Panc1 (cell line): ENCODE measurements around the gene CDC42EP4. TPM values are rescaled to one million over a fixed set of nuclear protein-coding genes. Genes with fewer than 3 reads are reported as not detected.

Experiments
- ATAC-seq: fragments of 200-7000 bp; cut with Tn5 transposase; 2 replicates; pipeline ENCODE4 v1.9.1; 2020; ENCODE audit warnings: mild to moderate bottlenecking, moderate library complexity
- BruUV-seq: library from RNA; stranded (reverse); fragments of 400-500 nt; replicated peaks from 2 replicates; lab custom pipeline; 2021; lab: Mats Ljungman, UMichigan
- CTCF ChIA-PET: fragments of 300-600 bp; sonication (Branson Sonifier 250); formaldehyde crosslinking; loops from one replicate; lab custom pipeline; 2022; ENCODE audit warnings: antibody characterized with exemption; lab: Charles Lee
- POLR2A ChIA-PET: fragments of 300-600 bp; sonication (Branson Sonifier 250); formaldehyde crosslinking; loops from one replicate; lab custom pipeline; 2022; ENCODE audit warnings: antibody characterized with exemption; lab: Charles Lee
- DNase-seq: peaks from one replicate; pipeline ENCODE4 v3.0.0-alpha.2; 2010; ENCODE audit warnings: low read depth, low spot score
- H3K27ac ChIP-seq: 2 replicates; pipeline ENCODE4 v1.5.1; 2011; ENCODE audit warnings: mild to moderate bottlenecking, low read length, inconsistent platforms
- H3K27me3 ChIP-seq: fragments of 200-500 bp; sonication (Bioruptor generic); 2 replicates; pipeline ENCODE4 v1.6.0; 2014; ENCODE audit warnings: low read length, inconsistent platforms; ENCODE audit not compliant: control insufficient read depth, insufficient read depth
- H3K36me3 ChIP-seq: fragments of 200-500 bp; sonication (Bioruptor generic); 2 replicates; pipeline ENCODE4 v1.5.1; 2014; ENCODE audit warnings: inconsistent platforms, mild to moderate bottlenecking, low read length, moderate library complexity; ENCODE audit not compliant: control insufficient read depth, insufficient read depth
- H3K4me1 ChIP-seq: 2 replicates; pipeline ENCODE4 v1.5.1; 2011; ENCODE audit warnings: inconsistent platforms, mild to moderate bottlenecking, low read length, moderate library complexity; ENCODE audit not compliant: control insufficient read depth, insufficient read depth
- H3K4me3 ChIP-seq, 2 experiments: 2 replicates each; pipeline ENCODE4 v1.5.1; 2011 to 2012; ENCODE audit warnings: low read depth in 2 of 2, low read length in 2 of 2, mild to moderate bottlenecking in 2 of 2, inconsistent platforms in 1 of 2, moderate library complexity in 1 of 2
- H3K9me3 ChIP-seq: fragments of 200-500 bp; sonication (Bioruptor generic); 2 replicates; pipeline ENCODE4 v1.5.1; 2014; ENCODE audit warnings: low read depth, mild to moderate bottlenecking, inconsistent platforms, low read length, moderate library complexity; ENCODE audit not compliant: control insufficient read depth, insufficient read depth
- CTCF ChIP-seq: fragments of 450-650 bp; IDR thresholded peaks from 2 replicates; pipeline ENCODE4 v1.5.1; 2017; ENCODE audit warnings: mild to moderate bottlenecking
- POLR2AphosphoS5 ChIP-seq: IDR thresholded peaks from 2 replicates; pipeline ENCODE4 v1.6.1; 2012; ENCODE audit warnings: mild to moderate bottlenecking, low read depth, low read length, moderate library complexity
- REST ChIP-seq, 2 experiments: IDR thresholded peaks; 2 replicates each; pipeline ENCODE4 v1.6.1; 2011 to 2012; ENCODE audit warnings: low read depth in 2 of 2, control low read depth in 1 of 2, low read length in 1 of 2, mild to moderate bottlenecking in 1 of 2, moderate library complexity in 1 of 2; ENCODE audit not compliant: insufficient read depth in 1 of 2
- SIN3A ChIP-seq: IDR thresholded peaks from 2 replicates; pipeline ENCODE4 v1.6.1; 2012; ENCODE audit warnings: low read depth, mild to moderate bottlenecking, low read length, moderate library complexity, borderline replicate concordance; ENCODE audit not compliant: insufficient read depth
- TCF7L2 ChIP-seq: IDR thresholded peaks from 2 replicates; pipeline ENCODE4 v1.6.1; 2011; ENCODE audit warnings: mild to moderate bottlenecking, low read depth, low read length, inconsistent platforms
- in situ Hi-C: cut with HindIII; loops from 2 replicates; pipeline ENCODE4 v1.10.0; 2016; ENCODE audit warnings: low sequenced_read_pairs, low pct_unique_long_range_greater_than_20kb
- intact Hi-C: fragments of 100-400 bp; cut with micrococcal nuclease; formaldehyde crosslinking; loops from one replicate; pipeline ENCODE4 v1.10.0; 2022; ENCODE audit not compliant: unreplicated experiment
- total RNA-seq: library from RNA; stranded (reverse); gene quantifications from one replicate; pipeline ENCODE4 v1.2.1, GENCODE V29; 2021; ENCODE audit not compliant: unreplicated experiment

Gene CDC42EP4
- total RNA-seq, 1 experiment from 2014 or later = 65.9 TPM

- ATAC-seq = no peak
- Histone ChIP-seq H3K9me3 (no peaks in the 10 kb centered on the region), H3K27me3 (no peaks in the 10 kb centered on the region), H3K4me3 (no peak within 1 kb of the TSS), H3K36me3 (no peaks in the 10 kb centered on the region), H3K27ac (peak within 1 kb of the TSS; percentile 63), H3K4me1 (peaks cover 19% of the 10 kb centered on the region)
- TF ChIP-seq POLR2AphosphoS5 (no peak), TCF7L2 (no peak), REST (IDR thresholded peaks at IDR 0.05; ENCODE audit: insufficient read depth in 1 of 2, low read depth in 2 of 2, low read length in 1 of 2) (no peak), SIN3A (no peak), CTCF (no peak)
- ChIA-PET POLR2A (no interaction called here), CTCF (interaction anchor here (0.6 kb wide), 1 partner anchor 46 kb away, joined by 4 read pairs; no protein-coding TSS in a partner anchor)
- in situ Hi-C loops (no loop called here), intact Hi-C loops (no loop called here)
- DNase-seq = no peak
- no TSS peak for BruUV-seq
Measured at GRCh38 chr17:73261617-73261951, 50.2 kb downstream of the CDC42EP4 start, which contains the start of gene CPSF4L. Gene CPSF4L, minus strand, starts transcription at chr17:73261880. Its CDS starts 62 bp downstream, at chr17:73261818.

DNA sequence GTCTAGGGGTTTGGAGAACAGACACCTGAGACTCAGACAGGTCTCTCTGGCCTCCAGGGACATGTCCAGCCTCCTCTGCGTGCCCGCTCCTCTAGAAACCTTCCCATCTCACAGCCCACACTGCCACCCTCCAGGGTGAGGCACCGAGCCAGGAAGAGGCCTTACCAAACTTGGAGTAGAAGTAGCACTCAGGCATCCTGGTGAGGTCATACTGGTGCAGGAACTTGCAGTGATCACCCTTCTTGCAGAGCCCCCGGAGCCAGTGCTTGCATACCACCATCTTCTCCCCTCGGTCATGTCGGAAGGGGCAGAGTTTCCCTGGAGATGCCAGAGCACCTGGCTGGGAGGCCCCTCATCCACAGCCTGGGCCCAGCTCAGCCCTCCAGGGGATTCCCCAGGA, 54.3 kb downstream of the CDC42EP4 start:
- ChIA-PET POLR2A (no interaction called here), CTCF (interaction anchor here (2.7 kb wide), 1 partner anchor 112 kb away, joined by 7 read pairs; no protein-coding TSS in a partner anchor)
- no TSS peak for BruUV-seq
- Histone ChIP-seq H3K27ac (no peak overlapping the region), H3K9me3 (no peaks in the 10 kb centered on the region), H3K4me3 (no peak overlapping the region), H3K27me3 (no peaks in the 10 kb centered on the region), H3K4me1 (peaks cover 13% of the 10 kb centered on the region), H3K36me3 (no peaks in the 10 kb centered on the region)
- in situ Hi-C loops = no loop called here
- ATAC-seq (no peak), DNase-seq (no peak)
- intact Hi-C loops = no loop called here
- TF ChIP-seq REST (IDR thresholded peaks at IDR 0.05; ENCODE audit: insufficient read depth in 1 of 2, low read depth in 2 of 2, low read length in 1 of 2) (no peak), SIN3A (no peak), CTCF (no peak), TCF7L2 (no peak), POLR2AphosphoS5 (no peak)
